ENCODE measurements around the gene USF1.

Gene USF1, protein sequence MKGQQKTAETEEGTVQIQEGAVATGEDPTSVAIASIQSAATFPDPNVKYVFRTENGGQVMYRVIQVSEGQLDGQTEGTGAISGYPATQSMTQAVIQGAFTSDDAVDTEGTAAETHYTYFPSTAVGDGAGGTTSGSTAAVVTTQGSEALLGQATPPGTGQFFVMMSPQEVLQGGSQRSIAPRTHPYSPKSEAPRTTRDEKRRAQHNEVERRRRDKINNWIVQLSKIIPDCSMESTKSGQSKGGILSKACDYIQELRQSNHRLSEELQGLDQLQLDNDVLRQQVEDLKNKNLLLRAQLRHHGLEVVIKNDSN

DNA sequence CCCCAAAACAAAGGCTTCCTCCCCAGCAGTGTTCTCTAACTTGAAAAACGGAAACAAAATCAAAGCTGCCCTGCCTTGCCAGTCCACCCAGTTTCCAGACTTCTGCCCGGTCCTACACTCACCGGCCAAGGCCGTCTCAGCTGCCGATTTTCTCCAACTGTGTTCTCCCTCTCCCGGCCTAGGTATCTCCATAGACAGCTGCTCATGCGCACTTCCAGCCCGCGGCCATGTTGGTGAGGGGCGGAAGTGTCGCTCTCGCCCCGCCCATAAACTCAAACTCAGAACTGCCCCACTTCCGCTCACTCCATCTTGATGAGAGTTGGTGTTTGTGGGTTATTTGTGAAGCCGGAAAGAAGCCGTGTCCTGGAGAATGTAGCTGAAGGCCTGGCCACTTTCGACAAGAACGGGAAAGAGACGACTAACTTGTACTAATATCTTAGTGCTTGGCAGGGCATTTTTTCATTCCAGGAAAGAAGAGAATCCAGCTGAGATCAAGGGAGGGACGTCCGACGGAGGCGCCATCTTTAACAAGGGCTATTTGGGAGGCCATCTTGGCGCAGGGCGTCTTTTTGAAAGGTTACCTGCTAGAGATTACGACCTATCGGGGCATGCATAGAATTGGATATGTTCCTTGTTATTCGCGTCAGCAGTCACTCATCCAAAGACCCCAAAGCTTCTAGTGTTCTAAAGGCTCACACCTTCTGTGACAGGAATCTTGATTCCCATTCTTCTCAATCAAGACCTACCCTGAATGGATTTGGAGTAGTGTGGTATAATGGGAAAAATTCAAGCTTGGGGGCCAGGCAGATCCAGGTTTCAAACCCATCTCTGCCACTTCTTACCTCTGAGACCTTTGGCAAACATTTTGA lies at the start of gene USF1:
Gene USF1 (minus strand): TSS at position 242 of the 869 bp plus-strand sequence. CDS start 2,702 bp downstream, outside the sequence.
- intact Hi-C loops (cut with DNase I): loop anchor here (2.0 to 5.0 kb wide), 2 partner anchors 51 to 86 kb away; partner anchors contain the start of gene DEDD
- peak; percentile 86 to 97 (median 93) for DNase-seq

DNA sequence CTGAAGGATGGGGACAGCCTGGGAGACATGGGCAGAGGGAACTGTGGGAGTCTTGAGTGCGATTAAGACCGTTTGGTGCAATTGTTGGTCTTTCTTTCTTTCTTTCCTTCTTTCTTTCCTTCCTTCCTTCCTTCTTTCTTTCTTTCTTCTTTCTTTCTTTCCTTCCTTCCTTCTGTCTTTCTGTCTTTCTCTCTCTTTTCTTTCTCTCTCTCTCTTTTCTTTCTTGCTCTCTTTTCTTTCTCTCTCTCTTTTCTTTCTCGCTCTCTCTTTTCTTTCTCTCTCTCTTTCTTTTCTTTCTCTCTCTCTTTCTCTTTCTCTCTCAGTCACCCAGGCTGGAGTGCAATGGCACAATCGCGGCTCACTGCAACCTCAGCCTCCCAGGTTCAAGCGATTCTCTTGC lies 49.5 kb upstream of the USF1 start:
- no peak for DNase-seq
- intact Hi-C loops (cut with DNase I): loop anchor here (5.0 kb wide), 1 partner anchor 98 kb away; no protein-coding TSS in a partner anchor

DNA sequence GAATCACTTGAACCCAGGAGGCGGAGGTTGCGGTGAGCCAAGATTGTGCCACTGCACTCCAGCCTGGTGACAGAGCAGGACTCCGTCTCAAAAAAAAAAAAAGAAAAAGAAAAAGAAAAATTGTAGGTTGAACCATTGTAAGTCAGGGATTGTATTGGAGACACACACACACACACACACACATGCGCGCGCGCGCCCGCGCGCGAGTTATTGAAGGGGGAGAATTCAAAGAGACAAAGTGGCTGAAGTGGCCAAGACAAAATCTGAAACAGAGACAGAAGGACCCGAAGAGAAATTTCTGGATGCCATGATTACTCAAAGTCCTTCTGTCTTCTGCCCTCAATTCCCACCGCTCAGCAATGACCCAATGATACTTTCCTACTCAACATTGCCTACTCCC lies 48.7 kb upstream of the USF1 start:
- intact Hi-C loops (cut with DNase I): no loop called here
- DNase-seq: no peak

DNA sequence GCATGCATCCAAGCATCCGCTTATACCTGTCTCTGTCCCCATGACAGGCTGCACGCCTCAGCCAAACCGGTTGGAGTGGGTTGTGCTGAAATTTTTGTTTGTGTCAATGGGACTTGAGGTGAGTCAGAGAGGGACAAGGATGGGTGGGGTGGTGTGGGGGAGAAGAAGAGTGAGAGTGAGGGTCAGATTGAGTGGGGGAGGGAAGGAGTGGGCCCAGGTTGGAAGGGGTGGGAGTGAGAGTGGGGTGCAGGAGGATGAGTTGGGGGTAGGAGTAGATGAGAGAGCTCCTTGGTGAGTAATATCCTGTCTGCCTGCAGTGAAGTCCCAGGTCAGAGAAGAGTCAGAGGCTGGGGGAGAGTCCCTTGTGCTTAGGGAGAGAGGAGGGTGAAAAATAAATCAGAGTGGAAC lies 46.8 kb upstream of the USF1 start:
- intact Hi-C loops (cut with DNase I): no loop called here
- DNase-seq: no peak

DNA sequence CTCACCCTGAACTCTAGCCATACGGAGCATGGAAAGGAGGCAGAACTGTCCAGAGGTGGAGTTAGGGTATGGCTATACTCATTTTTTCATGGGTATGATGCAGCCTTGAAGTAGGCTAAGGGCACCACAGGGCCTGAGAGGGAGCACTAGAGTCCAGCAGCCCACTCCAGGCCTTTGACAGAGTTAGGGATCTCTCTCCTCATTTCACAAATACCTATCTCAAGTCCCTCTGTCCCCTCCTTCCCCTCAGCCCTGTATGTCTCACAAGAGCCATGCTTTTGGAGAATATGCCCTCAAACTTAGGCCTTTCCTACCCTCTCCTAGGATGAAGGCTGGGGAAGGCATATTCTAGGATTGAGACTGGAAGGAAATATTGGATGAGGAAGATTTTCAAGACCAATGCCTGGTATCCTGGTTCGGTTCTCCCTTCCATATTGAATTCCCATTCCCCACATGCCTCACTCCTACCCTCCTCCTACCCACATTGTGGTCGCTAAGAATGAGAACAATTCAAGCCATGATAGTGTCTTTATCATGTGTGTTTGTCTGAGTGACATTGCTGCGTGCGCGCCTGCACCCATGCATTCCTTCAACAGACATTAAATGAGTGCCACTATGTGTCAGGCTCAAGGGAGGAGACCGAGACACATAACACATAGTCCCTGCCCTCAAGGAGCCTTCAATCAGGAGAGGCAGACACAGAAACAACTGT lies 46.2 kb upstream of the USF1 start:
- no peak for DNase-seq
- intact Hi-C loops (cut with DNase I): no loop called here

DNA sequence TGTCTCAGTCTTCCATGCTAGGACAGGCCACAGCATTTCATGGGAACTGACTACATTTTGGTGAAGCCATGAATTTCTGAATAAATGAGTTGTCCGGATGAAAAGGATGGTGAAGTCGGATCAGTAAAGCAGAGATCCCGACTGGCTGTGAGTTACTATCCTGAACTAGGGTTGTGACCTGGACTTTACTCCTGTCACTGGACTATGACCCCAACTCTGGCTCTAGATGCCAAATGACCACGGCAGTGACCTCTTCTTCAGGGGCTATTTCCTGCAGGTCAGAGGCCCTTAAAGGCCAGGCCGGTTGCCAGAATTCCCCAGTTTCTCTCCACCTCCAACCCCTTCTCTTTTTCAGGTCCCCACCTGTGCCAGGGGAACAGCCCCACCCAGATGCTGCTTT lies 45.3 kb upstream of the USF1 start:
- no peak for DNase-seq
- intact Hi-C loops (cut with DNase I): no loop called here

DNA sequence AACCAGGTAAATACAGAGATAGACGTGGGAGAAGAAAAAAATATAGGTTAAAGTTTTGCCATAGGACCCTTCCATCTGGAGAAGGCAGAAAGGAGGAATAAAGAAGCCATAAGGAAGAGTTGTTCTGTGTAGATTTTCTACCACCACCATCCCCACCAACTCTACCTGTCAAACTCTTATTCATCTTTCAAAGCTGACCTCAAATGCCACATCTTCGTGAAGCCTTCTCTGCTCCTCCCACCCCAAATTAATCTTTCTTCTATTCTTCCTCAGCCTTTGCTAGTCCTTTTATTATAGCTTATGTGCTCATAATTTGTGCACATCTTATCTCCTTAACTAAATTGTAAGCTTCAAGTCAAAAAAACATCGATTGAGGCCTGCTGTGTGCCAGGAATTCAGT lies 44.8 kb upstream of the USF1 start:
- DNase-seq: no peak
- intact Hi-C loops (cut with DNase I): no loop called here

DNA sequence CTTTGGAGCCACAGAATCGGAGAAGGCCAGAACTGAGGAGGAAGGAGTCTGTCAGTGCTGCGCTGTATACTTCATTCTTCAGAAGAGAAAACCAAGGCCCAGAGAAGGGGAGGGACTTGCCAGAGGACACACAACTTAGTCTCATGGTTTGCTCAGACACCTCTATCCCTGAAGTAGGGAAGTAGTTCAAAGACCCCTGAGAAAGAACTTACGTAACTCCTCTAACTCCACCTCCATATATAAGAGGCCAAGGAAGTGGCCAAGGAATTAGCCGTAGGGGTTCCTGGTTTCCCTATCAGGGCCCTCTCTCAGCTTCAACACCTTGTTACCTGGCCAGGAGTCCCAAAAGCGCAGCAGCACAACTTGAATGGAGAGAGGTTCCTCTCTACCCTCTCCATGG lies 44.2 kb upstream of the USF1 start:
- intact Hi-C loops (cut with DNase I): no loop called here
- no peak for DNase-seq

DNA sequence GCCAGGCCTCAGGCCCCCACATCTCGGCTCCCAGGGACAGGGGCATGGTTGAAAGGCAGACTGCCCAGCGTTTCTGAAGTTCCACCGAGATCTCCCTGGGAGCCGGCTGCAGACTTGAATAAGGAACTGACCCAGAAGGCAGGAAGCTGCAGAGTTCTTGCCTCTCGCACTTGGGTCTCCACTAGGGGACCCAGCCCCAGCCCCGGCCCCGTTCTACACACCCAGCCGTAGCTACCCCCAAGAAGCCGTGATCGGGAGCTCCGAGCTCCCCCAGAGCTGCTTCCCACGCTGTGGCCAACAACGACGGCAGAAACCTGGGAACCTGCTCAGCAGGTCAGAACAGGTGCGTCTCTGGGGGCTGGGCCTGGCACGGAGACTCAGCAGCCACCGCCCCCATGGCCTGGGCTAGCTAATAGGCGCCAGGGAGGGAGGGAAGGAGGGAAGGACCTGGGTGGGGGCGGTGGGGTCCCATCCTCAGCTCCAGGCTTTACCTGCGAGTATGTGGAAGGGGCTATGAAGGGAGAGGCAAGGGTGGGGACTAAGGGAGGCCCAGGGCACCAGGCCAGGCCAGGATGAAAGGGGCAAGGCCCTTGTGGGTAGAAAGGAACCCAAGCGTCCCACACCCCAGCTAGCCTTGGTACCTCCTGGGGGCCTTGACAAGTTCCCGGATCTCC lies 43.6 kb upstream of the USF1 start, which contains the start of gene NECTIN4:
Gene NECTIN4 (minus strand): TSS at position 308 of the 674 bp plus-strand sequence. CDS start 262 bp downstream, at position 46.
- intact Hi-C loops (cut with DNase I): no loop called here
- DNase-seq: no peak

DNA sequence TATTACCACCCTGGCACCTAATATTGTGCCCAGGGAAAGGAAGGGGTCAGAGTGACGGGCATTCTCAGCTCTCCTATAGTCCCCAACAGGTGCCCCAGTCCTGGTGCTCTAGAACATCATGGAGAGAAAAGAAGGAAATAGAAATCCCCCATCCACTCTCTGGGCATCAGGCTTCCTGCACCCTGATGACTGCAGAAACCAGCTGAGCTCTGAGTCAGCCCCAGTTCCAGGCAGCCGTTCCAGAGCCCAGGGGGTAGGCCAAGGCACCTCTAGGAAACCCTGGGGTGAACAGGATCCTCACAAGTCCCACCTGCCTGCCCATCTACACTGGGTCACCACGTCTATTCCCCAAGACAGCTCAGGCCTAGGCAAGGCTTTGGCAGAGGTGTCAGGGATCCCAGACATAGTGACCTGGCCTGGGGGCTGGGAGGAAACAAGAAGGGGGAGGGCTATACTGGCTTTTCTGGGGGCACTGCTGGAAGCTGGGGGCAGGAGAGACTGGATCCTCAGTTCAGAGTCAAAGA lies 42.9 kb upstream of the USF1 start:
- DNase-seq: no peak
- intact Hi-C loops (cut with DNase I): no loop called here

DNA sequence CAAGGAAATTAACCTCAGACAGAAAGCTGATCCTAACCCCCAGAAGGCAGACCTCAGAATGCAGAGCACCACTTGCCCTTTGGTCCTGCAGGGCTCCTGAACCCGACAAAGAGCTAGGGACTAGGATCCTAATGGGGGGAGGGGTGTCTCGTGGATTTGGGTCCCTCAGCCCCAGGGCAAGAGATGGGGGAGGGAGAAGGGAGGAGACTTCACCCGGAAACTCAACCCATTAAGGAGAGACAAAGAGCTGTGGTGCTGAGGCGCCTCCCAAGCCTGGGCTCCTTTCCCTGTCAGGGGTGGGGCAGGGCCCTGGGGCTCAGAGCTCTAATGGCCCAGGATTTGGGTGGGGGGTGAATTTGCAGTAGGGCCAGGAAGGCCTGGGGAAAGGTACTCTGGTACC lies 40.7 kb upstream of the USF1 start:
- intact Hi-C loops (cut with DNase I): no loop called here
- DNase-seq: no peak

DNA sequence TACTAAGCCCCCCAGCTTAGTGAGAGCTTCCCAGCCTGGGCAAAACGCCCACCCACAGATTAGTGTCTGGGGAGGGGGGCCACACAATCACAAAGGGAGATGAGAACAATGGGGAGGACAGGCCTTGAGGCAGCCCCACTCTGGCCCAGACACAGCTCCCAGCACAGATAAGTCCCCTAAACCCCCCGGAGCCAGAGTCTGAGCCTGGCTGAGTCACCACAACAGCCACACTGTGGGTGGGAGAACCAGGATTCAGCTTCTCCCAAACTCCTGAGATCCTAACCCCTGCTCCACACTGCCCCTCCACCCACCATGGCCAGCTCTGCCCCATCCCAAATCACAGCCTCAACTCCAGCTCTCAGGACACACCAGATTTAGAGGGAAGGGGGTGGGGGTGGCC lies 39.4 kb upstream of the USF1 start:
- intact Hi-C loops (cut with DNase I): no loop called here
- DNase-seq: no peak

DNA sequence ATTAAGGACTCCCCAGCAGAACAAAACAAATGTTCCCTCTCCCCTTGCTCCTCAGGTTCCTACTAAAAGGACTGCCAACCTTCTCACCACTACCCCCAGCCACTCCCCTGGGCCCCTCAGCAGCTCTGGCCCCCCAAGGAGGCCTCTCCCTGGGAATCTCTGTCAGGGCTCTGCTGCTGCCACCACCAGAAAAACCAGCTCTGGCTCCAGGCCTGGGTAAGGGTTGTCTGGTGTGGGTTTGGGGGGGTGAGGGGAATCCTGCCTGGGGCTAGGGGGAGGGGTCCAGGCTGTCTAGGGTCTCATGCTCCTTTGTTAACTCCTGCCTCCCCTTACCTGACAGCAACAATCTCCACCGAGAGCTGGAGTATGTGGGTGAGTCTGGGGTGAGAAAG lies 38.8 kb upstream of the USF1 start:
- DNase-seq: no peak
- intact Hi-C loops (cut with DNase I): no loop called here

DNA sequence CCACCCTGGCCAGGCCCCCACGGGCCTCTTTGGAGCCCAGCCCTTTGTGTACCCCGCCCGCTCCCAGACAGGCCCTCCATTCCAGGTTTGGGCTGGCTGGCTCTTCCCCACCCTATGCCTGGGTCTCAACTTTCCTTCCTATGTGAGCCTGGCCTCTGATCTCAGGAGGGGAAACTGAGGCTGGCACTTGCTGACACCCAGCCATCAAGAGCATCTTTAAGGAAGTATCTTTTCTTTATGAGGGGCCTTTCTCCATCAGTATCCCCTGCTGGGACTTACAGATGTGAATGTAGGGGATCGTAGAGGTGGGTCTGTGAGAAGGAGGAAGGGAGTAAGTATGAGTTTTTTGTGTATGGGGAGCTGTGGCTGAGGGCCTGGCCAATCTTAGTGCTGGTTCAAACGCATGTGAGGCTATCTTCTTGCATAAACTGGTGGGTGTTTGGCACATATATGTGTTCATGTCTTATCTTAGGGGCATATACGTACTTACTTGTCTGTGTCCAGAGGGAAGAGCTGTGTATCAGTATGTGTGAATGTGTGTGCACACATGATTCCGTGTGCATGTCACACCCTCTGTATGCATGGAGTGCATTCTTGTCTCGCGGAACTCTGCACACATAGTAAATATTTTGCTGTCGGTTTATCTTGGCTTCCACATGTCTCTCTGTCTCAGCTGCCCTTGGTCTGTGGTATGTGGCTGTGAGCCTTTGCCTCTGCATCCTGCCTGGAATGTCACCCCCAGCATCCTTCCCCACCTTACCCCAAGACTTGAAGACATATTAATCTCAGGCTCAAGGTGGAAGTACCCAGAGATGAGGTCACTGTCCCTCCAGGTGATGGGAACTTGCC lies 38.2 kb upstream of the USF1 start:
- DNase-seq: no peak
- intact Hi-C loops (cut with DNase I): no loop called here

DNA sequence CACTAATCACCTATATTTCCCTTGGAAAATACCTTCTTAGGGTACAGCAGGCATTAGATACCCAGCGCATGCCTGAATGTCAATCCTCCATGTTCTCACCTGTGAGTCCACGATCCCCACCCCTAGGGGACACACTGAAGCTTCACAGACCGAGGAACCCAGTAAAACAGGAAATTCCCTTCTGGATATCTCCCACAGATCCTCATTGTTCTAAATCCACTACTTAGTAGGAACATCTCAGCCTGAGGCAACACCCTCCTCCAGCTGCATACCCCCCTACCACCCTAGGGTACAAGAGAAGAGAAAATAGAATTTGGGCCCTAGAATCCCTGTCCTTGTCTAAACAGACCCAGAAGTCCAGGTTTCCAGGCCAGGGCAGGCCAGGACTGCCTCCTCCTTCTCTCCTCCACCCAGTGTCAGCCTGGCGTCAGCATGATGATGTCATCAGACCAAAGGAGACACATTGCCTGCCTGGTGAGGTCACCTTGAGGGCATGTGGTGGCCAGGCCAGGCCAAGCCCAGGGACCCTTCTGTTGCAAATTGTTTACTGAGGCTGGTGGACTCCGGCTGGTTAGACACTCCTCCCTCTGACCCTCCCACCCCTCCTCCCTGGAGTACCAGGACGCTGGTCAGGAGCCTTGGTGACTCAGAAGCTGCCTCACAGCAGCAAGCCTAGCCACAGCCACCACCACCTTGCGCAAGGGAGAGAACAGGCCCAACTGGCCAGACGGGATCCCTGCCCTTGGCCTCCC lies 37.4 kb upstream of the USF1 start:
- DNase-seq: peak in 1 of 42 donors; percentile 23
- intact Hi-C loops (cut with DNase I): no loop called here

DNA sequence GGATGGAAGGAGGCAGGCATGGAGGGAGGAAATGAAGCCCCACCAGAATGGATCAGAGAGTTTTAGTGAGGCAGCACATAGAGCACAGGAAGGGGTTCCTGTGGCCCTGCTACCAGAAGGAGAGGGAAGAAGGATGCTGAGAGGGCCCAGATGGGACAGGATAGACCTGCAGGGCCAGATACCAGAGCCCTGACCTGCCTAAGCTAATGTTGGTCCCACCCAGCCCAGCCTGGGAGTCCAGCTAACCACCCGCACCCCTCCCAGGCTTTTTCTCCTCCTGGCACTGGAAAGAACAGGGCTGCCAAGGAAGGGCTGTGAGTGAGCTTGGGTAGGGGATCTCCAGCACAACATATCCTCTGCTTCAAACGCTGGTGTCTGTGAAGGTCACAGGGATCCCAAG lies 36.7 kb upstream of the USF1 start:
- intact Hi-C loops (cut with DNase I): no loop called here
- DNase-seq: no peak

DNA sequence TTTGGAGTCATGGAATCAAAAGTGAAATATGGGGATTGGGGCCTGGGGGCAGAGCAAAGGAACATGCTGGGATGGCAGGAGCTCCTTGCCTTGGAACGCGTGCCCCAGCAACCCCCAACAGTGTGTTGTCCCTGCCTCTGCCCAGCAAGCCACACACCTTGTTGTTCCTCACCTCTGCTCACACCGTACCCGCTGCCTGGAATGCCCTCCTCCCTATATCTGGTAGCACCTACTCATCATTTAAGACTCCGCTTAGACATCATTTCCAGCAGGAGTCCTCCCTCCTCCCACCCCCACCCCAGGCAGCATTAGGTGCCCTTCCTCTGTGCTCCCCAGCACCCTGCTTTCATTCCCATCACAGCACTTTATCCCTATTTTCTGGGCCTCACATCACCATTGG lies 35.7 kb upstream of the USF1 start:
- intact Hi-C loops (cut with DNase I): no loop called here
- no peak for DNase-seq

Data from head of caudate nucleus (tissue), 42 donors.